22Rv1 (cell line): ENCODE results near the gene LRRC28.
"Not testable (repeated sequence)": the region's sequence is repeated elsewhere in the genome, so short reads cannot be mapped to it uniquely, and the experiment has no call there.

Source experiments
- H3K27ac ChIP-seq: fragments of 450-650 bp; 2 replicates; pipeline ENCODE4 v1.5.1; 2017
- CTCF ChIP-seq: fragments of 450-650 bp; IDR thresholded peaks from 2 replicates; pipeline ENCODE4 v1.5.1; 2017; ENCODE audit warnings: mild to moderate bottlenecking
- ZFX ChIP-seq: fragments of 450-650 bp; IDR thresholded peaks from 2 replicates; pipeline ENCODE4 v1.6.1; 2017; ENCODE audit warnings: antibody characterized with exemption, borderline replicate concordance

LRRC28 gene

GRCh38 chr15:99399061-99399460 is 147.8 kb downstream of the LRRC28 start:
- no peak overlapping the region for H3K27ac ChIP-seq
- TF ChIP-seq CTCF (no peak), ZFX (no peak)

GRCh38 chr15:99399618-99400017 is 148.3 kb downstream of the LRRC28 start:
- H3K27ac ChIP-seq: no peak overlapping the region
- TF ChIP-seq ZFX (no peak), CTCF (no peak)

GRCh38 chr15:99401216-99401615 is 149.9 kb downstream of the LRRC28 start:
- H3K27ac ChIP-seq: not testable (repeated sequence)

- H3K27ac ChIP-seq: no peak overlapping the region
- TF ChIP-seq ZFX: no peak
- TF ChIP-seq CTCF: no peak
Observed at GRCh38 chr15:99402014-99402729, 150.9 kb downstream of the LRRC28 start.

GRCh38 chr15:99403597-99403996 is 152.3 kb downstream of the LRRC28 start:
- H3K27ac ChIP-seq: no peak overlapping the region
- no peak for TF ChIP-seq CTCF
- TF ChIP-seq ZFX: no peak

- no peak overlapping the region for H3K27ac ChIP-seq
- no peak for TF ChIP-seq CTCF
- no peak for TF ChIP-seq ZFX
Observed at GRCh38 chr15:99404454-99404853, 153.2 kb downstream of the LRRC28 start.

GRCh38 chr15:99406120-99406519 is 154.8 kb downstream of the LRRC28 start:
- TF ChIP-seq ZFX (no peak), CTCF (no peak)
- no peak overlapping the region for H3K27ac ChIP-seq

GRCh38 chr15:99406716-99407487 is 155.6 kb downstream of the LRRC28 start:
- TF ChIP-seq CTCF (no peak), ZFX (no peak)
- no peak overlapping the region for H3K27ac ChIP-seq
